PC-9 (cell line): ENCODE measurements around the gene FOXL2NB. TPM values are rescaled to one million over a fixed set of nuclear protein-coding genes. Genes with fewer than 3 reads are reported as not detected.
A peak's percentile ranks its signal among the peaks of the same experiment; 100 is the strongest.

Experiments used
- BruUV-seq: library from RNA; stranded (reverse); fragments of 400-500 nt; replicated peaks from 2 replicates; lab custom pipeline; 2021; lab: Mats Ljungman, UMichigan
- CTCF ChIA-PET: fragments of 300-600 bp; sonication (Branson Sonifier 250); formaldehyde crosslinking; loops from one replicate; lab custom pipeline; 2022; ENCODE audit warnings: antibody characterized with exemption; lab: Charles Lee
- POLR2A ChIA-PET: fragments of 300-600 bp; sonication (Branson Sonifier 250); formaldehyde crosslinking; loops from one replicate; lab custom pipeline; 2022; ENCODE audit warnings: antibody characterized with exemption; ENCODE audit not compliant: unreplicated experiment; lab: Charles Lee
- DNase-seq, 2 experiments: peaks; one replicate each; pipeline versions ENCODE4 v3.0.0 to v3.0.0-alpha.2; 2015 to 2022; ENCODE audit warnings: mixed read lengths in 1 of 2
- H2AFZ ChIP-seq: fragments of 200-600 bp; sonication (generic); 2 replicates; pipeline ENCODE4 v1.8.1; 2017; ENCODE audit warnings: antibody characterized with exemption
- H3F3A ChIP-seq: fragments of 200-600 bp; sonication (generic); 2 replicates; pipeline ENCODE4 v1.8.1; 2017; ENCODE audit warnings: antibody characterized with exemption, mild to moderate bottlenecking, low read depth; ENCODE audit not compliant: insufficient read depth
- H3K27ac ChIP-seq: fragments of 200-600 bp; sonication (generic); 2 replicates; pipeline ENCODE4 v1.6.1; 2016; ENCODE audit warnings: mixed run types
- H3K27me3 ChIP-seq: fragments of 200-600 bp; sonication (generic); 2 replicates; pipeline ENCODE4 v1.6.1; 2016; ENCODE audit warnings: low read depth, mixed run types; ENCODE audit not compliant: insufficient read depth
- H3K36me3 ChIP-seq: fragments of 200-600 bp; sonication (generic); 2 replicates; pipeline ENCODE4 v1.6.1; 2016; ENCODE audit warnings: low read depth, mixed run types
- H3K4me1 ChIP-seq: fragments of 200-600 bp; sonication (generic); replicated peaks from 2 replicates; pipeline ENCODE4 v1.6.1; 2016; ENCODE audit warnings: mixed run types; ENCODE audit not compliant: insufficient read depth
- H3K4me2 ChIP-seq: fragments of 200-600 bp; sonication (generic); 2 replicates; pipeline ENCODE4 v1.6.1; 2017; ENCODE audit warnings: mixed run types
- H3K4me3 ChIP-seq: fragments of 200-600 bp; sonication (generic); 2 replicates; pipeline ENCODE4 v1.6.1; 2016; ENCODE audit warnings: mixed run types
- H3K79me2 ChIP-seq: fragments of 200-600 bp; sonication (generic); 2 replicates; pipeline ENCODE4 v1.6.1; 2017; ENCODE audit warnings: low read depth, mixed run types
- H3K9me2 ChIP-seq: fragments of 200-600 bp; sonication (generic); 2 replicates; pipeline ENCODE4 v1.8.1; 2017; ENCODE audit warnings: mild to moderate bottlenecking; ENCODE audit not compliant: insufficient read depth
- H3K9me3 ChIP-seq: fragments of 200-600 bp; sonication (generic); 2 replicates; pipeline ENCODE4 v1.8.1; 2016; ENCODE audit warnings: low read depth; ENCODE audit not compliant: insufficient read depth
- H4K20me1 ChIP-seq: fragments of 200-600 bp; sonication (generic); 2 replicates; pipeline ENCODE4 v1.8.1; 2017; ENCODE audit not compliant: insufficient read depth
- EZH2 ChIP-seq: fragments of 200-600 bp; sonication (generic); IDR thresholded peaks from 2 replicates; pipeline ENCODE4 v1.8.0; 2017; ENCODE audit warnings: antibody characterized with exemption, low read depth
- intact Hi-C: fragments of 100-400 bp; cut with micrococcal nuclease; formaldehyde crosslinking; loops from one replicate; pipeline ENCODE4 v1.10.0; 2022; ENCODE audit not compliant: unreplicated experiment
- total RNA-seq: library from RNA; stranded (reverse); gene quantifications from 2 replicates; pipeline ENCODE4 v1.2.3, GENCODE V29; 2021
- TF ChIP-seq, protein P1 (sequence below): fragments of 200-600 bp; sonication (generic); conservative IDR thresholded peaks from 2 replicates; pipeline ENCODE4 v1.6.1; 2017; ENCODE audit warnings: mixed run types, antibody characterized with exemption, mild to moderate bottlenecking, moderate library complexity

Gene FOXL2NB
- total RNA-seq, 1 experiment from 2014 or later = 0.09 TPM

DNA sequence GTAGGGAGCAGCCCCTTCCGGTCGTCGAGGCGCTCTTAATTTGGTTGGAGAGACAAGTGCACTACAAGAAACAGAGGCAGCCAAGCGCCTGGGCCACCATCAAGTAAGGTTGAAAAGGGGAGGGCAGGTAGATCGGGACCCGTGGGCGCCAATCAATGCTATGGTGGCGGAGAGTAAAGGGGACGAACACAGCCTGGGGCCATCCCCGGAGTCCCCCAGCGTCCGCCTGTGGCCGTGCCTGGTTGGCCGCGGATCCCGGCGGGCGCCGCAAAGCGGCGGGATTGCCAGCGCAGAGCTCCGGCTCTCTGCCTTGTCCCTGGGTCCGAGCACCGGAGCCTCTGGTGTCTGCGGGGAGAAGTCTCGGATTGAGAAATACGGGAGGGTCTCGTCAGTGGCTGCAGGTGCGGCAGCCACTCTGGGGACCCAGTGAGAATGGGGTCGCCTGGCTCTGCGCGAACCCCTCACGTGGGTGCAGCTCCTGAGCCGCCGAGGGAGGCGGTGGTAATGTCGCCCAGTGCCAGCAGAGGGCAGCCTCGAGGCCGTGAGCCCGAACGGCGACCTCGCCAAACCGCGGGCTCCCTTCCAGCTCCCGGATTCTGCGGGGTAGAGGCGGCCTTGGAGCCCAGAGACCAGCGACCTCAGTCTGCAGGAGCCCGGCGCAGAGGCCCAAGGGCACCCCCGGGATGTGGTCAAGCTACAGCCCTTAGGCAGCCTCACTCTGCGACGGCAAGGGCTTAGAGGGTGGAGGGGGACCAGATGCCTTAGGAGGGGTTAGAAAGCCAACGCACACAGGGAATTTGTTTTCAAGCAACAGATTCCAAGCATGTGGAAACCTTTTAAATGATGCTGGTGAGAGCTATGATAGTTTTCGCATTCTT lies 10.9 kb upstream of the FOXL2NB start:
- H3K4me1 ChIP-seq = 0 out of 2 replicates have a peak, but pooled peaks cover 6% of the 10 kb centered on the region
- no peaks in the 10 kb centered on the region for H3K27me3 ChIP-seq
- no peaks in the 10 kb centered on the region for H3K79me2 ChIP-seq
- no peak overlapping the region for H3K27ac ChIP-seq
- TF ChIP-seq EZH2 = no peak
- TF ChIP-seq, protein P1, sequence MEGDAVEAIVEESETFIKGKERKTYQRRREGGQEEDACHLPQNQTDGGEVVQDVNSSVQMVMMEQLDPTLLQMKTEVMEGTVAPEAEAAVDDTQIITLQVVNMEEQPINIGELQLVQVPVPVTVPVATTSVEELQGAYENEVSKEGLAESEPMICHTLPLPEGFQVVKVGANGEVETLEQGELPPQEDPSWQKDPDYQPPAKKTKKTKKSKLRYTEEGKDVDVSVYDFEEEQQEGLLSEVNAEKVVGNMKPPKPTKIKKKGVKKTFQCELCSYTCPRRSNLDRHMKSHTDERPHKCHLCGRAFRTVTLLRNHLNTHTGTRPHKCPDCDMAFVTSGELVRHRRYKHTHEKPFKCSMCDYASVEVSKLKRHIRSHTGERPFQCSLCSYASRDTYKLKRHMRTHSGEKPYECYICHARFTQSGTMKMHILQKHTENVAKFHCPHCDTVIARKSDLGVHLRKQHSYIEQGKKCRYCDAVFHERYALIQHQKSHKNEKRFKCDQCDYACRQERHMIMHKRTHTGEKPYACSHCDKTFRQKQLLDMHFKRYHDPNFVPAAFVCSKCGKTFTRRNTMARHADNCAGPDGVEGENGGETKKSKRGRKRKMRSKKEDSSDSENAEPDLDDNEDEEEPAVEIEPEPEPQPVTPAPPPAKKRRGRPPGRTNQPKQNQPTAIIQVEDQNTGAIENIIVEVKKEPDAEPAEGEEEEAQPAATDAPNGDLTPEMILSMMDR = peak; percentile 88
- H3K9me2 ChIP-seq = no peaks in the 10 kb centered on the region
- H3K4me3 ChIP-seq = peak overlapping the region; percentile 76
- no peaks in the 10 kb centered on the region for H3K9me3 ChIP-seq
- no peaks in the 10 kb centered on the region for H3F3A ChIP-seq
- intact Hi-C loops = loop anchor here (1.0 to 5.0 kb wide), 4 partner anchors 266 to 754 kb away; partner anchors contain the start of gene CEP70
- ChIA-PET POLR2A (interaction anchor here (0.6 kb wide), 1 partner anchor 36 kb away, joined by 3 read pairs; no protein-coding TSS in a partner anchor), CTCF (interaction anchor here (0.6 to 1.6 kb wide), 12 partner anchors 12 to 548 kb away, joined by 3 to 20 read pairs (median 4); partner anchors contain the start of gene CEP70)
- peak overlapping the region; percentile 97 for H2AFZ ChIP-seq
- BruUV-seq = no TSS peak
- H4K20me1 ChIP-seq = no peaks in the 10 kb centered on the region
- DNase-seq = peak in 1 of 2 experiments; percentile 81
- H3K4me2 ChIP-seq = peak overlapping the region; percentile 98
- no peaks in the 10 kb centered on the region for H3K36me3 ChIP-seq

DNA sequence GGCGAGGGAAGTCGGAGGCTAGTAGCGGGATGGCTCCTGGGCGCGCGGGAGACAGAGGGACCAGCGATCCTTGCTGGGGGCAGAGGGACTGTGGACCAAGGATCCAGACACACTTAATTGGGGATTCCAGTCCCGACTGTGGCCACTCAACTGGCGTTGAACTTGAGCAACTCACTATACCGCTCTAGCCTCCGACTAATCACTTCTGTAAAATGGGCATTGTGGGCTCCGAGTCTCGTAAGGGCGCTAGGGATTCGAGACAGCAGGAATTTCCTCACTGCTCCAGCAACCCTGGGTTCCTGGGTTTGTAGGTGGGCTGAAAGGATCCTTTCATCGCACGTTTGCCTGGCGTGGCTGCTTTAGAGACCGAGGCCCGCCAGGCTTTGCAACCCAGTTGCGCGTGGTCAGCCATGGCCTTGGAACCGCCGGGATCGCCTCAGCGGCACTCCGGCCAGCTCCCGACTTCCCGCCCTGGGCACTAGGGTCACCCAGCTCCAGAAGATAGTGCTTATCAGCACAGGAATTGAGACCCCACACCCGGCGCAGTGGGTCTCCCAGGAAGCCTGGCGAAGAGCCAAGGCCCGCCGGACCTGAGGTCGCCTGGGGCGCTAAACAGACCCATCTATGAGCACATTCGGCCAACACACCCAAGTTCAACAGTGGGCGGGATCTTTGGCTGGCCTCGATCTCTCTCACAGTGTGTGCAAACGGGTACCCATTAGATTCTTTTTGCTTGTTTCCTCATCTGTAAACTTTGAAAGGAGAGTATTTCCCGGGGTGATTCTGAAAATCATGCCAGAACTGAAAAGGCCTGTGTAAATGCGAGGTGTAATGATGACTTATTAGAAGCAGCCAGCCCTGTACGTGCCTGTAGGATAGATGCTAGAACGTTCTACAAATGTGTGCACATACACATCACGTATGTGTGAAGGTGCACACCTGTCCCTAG lies 10.0 kb upstream of the FOXL2NB start:
- Histone ChIP-seq H3K9me2 (no peaks in the 10 kb centered on the region), H2AFZ (no peak overlapping the region), H3K27ac (no peak overlapping the region), H3K36me3 (no peaks in the 10 kb centered on the region), H3K4me3 (no peak overlapping the region; the same call in 1 of the 2 replicates), H3F3A (no peaks in the 10 kb centered on the region), H4K20me1 (no peaks in the 10 kb centered on the region), H3K79me2 (no peaks in the 10 kb centered on the region), H3K4me1 (0 out of 2 replicates have a peak, but pooled peaks cover 6% of the 10 kb centered on the region), H3K4me2 (peak overlapping the region; percentile 98), H3K9me3 (no peaks in the 10 kb centered on the region), H3K27me3 (no peaks in the 10 kb centered on the region)
- DNase-seq = no peak
- no peak for TF ChIP-seq EZH2
- TF ChIP-seq, protein P1 = no peak
- BruUV-seq = no TSS peak
- CTCF ChIA-PET = interaction anchor here (0.7 to 1.6 kb wide), 7 partner anchors 13 to 519 kb away, joined by 3 to 20 read pairs (median 5); partner anchors contain the start of gene CEP70
- POLR2A ChIA-PET = interaction anchor here (0.6 kb wide), 1 partner anchor 35 kb away, joined by 3 read pairs; no protein-coding TSS in a partner anchor
- intact Hi-C loops = loop anchor here (1.0 to 5.0 kb wide), 3 partner anchors 265 to 755 kb away; no protein-coding TSS in a partner anchor

DNA sequence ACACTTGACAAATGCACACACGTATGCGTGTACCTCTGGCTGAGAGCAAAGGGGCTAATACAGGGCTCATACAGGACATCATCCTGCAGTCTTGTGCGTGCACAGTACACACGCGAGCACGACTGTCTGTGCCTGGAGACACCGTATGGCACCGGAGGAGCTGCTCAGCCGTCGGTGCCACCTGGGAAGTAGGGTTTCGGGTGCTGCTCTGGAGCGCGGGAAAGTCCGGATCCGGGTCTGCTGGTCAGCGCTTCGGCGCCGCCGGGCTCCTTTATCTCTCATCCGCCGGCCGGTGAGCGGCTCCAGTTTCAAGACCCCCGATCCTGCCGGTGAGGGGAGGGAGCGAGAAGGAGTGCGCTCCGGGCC lies 9.3 kb upstream of the FOXL2NB start:
- no peak for DNase-seq
- no peak overlapping the region for H3K4me3 ChIP-seq
- no peaks in the 10 kb centered on the region for H3K36me3 ChIP-seq
- H3K27ac ChIP-seq = no peak overlapping the region
- no peaks in the 10 kb centered on the region for H3K9me3 ChIP-seq
- TF ChIP-seq, protein P1 = no peak
- TF ChIP-seq EZH2 = no peak
- no peak overlapping the region for H2AFZ ChIP-seq
- no peaks in the 10 kb centered on the region for H3K27me3 ChIP-seq
- intact Hi-C loops = loop anchor here (5.0 kb wide), 1 partner anchor 755 kb away; no protein-coding TSS in a partner anchor
- H3K4me1 ChIP-seq = 0 out of 2 replicates have a peak, but pooled peaks cover 6% of the 10 kb centered on the region
- H3F3A ChIP-seq = no peaks in the 10 kb centered on the region
- H4K20me1 ChIP-seq = no peaks in the 10 kb centered on the region
- H3K79me2 ChIP-seq = no peaks in the 10 kb centered on the region
- H3K9me2 ChIP-seq = no peaks in the 10 kb centered on the region
- H3K4me2 ChIP-seq = no peak overlapping the region
- ChIA-PET POLR2A (no interaction called here), CTCF (no interaction called here)
- no TSS peak for BruUV-seq
